SW 1271 (cell line): Measurements from ENCODE around the gene APOL1.

Experiments
- DNase-seq, 2 experiments: peaks; one replicate each; lab custom pipeline; 2025; lab: John Stamatoyannopoulos, UW

The APOL1 gene

DNA sequence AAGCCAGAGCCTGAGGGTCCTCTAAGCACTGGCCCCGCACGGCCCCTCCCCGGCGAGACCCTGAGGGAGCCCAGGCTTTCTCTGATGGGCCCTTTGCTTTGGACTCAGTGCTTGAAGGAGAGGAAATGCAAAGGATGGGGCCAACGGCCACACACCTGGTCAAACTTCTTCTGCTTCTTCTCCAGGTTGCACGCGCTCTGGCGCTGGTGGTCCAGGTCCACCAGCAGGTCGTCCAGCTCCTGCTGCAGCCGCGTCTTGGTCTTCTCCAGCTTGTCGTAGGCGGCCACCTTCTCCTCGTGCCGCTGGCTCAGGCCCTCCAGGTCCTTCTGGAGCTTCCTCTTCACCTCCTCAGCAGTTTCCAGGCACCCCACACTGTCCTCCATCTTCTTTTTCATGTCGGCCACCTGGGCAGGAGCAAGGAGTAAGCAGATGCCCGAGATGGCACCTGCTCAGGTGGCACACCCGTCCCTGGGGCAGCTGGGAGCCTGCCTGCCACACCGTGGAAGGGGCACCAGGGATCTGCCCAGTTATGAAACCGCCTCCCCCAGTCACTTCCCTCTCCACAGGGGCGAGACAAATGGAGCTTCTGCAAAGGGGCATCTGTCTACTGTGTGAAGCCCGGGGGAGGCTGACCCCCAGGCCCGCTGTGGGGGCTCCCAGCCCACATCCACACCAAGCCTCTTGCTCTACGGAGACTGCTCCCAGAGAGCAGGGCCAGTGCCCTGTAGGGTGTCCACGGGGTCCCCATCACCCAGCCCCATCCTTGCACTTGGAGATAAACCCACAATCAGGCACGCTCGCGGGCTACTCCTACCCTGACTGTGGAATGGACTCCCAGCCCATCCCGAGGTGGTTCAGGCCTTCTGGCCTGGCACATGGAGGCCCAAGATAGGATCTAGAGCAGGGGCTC, 39.2 kb downstream of the APOL1 start:
- no peak for DNase-seq

DNA sequence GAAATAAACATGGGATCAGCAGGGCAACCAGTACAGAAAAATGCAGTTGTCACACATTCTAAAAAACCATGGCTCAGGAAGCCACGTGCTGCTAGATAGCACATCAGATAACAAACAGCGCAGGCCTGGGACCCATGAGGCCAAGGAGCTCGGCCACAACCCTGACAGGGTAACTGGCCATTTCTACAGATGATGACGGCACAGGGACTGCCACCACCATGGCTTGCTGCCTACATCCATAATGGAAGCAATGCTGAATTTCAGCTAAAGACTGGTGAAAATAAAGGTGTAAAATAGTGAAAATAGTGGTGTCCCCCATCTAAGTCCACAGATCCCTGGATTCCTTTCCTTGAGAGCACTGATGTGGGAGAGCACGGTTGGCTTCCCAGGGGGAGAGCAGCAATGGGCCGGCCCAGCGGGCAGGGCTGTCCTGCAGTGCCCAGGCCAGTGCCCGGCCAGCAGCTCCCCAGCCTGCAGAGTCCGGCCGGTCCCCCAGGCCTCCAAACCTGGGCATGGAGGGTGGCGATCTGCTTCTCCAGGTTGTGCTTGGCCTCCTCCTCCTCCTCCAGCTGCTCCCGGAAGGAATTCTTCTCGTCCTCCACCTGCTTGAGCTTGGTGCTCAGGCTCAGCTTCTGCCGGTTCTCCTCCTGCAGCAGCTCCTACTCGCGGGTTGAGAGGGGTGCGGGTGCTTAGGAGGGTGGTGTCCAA, 40.0 kb downstream of the APOL1 start:
- no peak for DNase-seq

DNA sequence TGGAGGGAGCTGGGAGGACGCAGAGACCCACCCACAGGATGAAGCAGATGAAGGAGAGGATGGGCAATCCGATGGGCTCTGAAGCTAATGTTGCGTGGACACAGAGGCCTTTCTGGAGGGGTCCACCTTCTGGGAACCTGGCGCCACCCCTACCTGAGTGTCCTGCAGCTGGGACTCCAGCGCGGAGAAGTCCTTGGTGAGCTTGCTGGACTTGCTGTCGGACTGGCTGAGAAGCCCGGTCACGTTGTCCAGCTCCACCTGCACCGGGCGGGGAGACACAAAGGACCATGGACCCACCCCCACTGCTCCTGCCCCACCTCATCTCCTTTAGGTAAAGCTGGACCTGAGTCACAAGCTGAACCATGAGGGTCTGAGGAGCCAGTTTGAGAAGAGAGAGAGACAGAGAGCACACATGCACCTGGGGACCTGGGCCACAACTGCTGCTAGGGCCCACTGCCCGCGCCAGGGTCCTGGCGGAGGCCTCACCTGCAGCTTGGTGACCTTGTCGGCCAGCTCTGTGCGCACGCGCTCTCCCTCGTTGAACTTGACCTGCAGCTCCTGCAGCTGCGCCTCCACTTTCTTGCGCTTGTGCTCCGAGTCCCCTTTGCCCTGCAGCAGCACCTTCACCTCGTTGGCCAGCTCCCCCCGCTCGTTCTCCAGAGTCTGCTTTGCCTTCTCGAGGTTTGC, 40.8 kb downstream of the APOL1 start:
- DNase-seq = no peak

DNA sequence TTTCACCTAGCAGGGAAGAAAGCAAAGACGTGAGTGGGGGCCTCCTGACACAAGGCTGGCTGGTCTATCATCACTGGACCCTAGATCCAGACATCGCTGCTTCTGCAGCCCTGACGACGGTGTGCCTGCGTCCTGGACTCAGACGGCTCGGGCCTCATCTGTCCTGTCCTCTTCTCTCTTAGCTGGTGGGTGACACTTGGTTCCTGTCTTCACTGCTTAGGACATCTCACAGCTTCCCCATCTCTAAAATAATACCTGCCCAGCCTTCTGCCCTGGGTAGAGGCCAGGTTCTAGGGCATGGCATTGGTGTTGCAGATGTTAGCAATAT, 41.3 kb downstream of the APOL1 start:
- no peak for DNase-seq

DNA sequence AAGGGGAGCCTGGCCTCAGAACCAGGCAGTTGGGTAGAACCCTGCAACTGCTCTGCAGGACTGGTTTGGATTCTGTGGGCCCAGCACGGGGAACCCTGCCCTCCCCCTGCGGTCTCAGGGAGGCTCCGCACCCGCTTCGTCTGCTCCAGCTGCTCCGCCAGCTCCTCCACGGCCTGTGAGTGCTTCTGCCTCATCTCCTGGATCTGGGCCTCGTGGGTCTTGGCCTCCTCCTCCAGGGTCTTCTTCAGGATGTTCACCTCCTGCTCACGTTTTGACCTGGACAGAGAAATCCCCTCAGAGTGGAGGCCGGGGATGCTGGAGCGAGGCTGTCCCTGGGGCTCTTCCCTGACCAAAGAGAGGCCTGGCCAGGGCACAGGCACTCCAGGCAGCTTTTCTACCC, 41.9 kb downstream of the APOL1 start:
- DNase-seq = no peak

DNA sequence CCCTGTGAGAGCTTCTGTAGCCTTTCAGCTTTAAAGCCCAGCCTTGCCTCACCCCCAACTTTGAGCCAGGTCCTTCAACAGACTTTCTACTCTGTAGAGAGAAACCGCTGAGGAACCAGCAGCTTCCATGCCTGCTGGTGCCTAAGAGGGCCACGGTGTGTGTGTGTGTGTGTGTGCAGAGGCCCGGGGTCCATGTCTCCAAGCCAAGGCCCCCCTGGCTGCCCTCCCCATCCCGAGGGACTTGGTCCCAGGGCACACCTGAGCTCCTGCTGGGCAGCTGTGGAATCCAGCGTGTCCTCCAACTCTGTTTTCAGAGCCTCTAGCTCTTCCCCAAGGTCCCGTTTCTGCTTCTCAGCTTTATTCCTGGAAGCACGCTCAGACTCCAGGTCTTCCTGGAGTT, 42.3 kb downstream of the APOL1 start:
- no peak for DNase-seq

DNA sequence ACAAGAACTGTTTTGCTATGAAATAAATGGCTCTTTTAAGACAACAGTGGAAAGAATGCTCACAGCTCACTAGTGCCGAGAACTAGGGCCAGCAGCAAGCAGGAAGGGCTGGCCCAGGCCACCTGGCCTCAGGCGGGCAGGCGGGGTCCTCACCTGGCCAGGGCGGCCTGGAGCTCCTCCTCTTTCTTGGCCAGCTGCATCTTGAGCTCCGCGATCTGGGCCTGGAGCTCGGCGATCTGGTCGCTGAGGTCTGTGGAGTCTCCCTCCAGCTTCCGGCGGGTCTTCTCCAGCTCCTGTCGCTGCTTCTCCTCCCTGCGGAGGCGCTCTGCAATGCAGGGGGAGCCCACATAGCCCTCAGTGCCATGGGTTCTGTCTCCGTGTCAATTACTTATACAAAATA, 43.8 kb downstream of the APOL1 start:
- no peak for DNase-seq

DNA sequence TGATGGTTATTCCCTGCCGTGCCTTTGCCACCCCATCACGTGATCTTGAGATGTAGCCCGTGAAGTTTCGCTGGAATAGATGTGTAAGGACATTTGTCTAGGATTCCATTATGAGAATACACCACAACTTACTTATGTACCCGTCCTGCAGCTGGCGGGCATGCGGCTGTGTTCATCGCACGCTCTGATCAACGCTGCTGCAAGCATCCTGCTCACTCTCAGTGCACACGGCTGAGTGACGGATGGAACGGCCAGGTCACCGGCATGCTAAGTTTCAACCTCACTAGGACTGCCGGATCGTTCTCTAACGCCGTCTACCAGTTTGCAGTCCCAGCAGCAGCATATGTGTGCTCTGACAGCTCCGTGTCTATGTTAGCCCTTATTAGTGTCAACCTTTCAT, 44.6 kb downstream of the APOL1 start:
- DNase-seq = no peak

DNA sequence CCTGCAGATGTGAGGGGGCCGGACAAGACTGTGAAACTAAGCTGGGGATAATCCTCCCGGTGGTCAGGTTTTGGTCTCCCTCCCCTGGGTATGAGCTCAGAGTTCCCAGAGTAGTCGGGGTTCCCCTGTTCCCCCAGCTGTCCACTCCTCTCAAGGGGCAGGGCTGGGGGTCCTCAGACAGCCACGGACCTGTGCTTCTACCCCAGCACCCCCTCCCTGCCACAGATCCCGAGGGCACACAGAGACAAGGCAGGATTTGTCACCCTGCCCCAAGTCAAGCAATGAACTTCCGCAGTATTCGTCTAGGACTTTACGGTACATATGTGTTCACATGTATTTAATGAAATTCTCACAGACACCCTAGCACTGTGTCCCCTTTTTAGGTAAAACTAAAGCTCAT, 45.2 kb downstream of the APOL1 start:
- DNase-seq = no peak

DNA sequence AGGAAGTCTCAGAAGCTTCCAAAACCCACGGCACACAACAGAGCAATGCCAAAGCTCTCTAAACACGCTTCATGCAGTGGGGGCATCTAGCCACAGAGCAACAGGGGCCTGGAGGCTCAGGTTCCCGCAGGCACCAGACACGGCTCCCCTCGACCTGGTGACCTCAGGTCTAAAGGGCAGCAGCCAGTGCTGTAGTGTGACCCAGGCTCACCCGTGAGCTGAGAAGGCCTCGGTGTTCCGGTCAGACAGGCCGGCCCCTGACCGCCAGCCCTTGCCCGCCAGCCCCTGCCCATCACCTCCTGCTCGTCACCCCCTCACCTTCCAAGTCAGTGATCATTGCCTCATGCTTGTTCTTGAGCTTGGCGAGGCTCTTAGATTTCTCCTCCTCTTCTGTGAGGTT, 45.7 kb downstream of the APOL1 start:
- no peak for DNase-seq

DNA sequence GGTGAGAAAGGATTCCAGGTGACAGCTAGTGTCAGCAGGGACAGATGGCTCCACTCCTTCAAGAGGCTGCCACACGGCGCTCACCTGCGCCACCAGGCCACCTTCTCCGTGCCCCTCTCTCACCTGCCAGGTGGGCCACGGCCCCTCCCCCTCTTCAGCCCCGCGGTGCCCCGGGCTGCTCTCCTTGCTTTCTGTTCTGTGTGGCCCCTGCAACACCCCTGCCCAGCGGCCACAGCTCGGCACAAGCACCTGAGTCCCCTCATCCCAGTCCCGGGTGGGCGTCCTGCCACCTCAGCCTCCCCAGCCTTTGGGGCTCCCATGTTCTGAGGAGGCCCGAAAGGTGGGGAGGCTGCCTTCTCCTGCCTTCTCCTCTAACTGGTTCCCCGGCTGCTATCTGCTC, 46.4 kb downstream of the APOL1 start:
- no peak for DNase-seq

DNA sequence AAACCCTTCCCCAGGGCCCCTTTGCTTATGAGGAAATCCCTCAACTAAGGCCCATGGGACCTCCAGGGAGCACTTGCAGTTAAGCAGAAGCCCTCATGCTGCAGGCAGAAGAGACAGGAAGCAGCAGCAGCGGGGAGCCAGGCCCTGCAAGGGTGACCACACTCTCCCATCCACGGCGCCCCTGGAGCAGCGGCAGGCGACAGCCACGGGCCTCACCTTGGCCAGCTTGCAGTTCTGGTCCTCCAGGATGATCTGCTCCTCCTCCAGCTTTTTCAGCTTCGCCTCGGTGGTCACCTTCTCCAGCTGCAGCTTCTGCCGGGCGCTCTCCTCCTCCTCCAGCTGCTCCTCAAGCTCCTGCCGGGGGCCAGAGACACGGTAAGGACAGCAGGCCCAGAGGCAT, 47.0 kb downstream of the APOL1 start:
- DNase-seq = no peak

DNA sequence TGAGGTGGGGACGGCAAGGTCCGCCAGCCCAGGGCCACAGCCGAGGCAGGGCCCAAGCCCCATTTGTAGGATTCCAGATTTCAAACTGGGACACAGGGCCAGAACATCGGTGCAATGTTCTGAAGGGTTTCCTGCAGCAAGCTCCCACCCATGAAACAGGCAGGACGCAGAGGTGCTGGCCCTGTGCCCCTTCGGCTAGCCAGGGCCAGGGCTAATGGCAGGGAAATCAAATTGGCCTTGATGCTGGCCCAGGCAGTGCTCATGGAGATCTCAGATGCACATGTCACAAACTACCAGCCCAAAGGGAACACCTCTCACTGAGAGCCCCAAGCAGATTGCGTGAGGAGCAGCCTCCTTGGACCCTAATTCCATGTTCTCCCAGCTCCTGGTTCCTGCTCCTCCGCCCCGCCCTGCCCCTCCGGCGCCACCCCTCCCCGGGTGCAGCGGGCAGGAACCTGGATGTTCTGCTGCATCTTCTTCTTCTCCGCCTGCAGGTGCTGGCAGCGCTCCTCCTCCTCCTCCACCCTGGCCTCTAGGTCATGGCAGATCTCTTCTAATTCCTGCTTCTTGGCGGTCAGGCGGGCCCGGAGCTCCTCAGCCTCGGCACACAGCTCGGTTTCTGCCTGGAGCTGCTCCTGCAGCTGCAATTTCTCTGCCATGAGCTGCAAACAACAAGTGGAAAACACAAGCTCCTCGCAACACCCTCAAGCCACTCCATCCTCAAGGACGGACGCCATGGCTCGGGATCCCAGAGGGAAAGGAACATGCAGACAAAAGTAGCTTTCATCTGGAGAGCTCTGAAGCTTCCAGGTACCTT, 47.7 kb downstream of the APOL1 start:
- no peak for DNase-seq

DNA sequence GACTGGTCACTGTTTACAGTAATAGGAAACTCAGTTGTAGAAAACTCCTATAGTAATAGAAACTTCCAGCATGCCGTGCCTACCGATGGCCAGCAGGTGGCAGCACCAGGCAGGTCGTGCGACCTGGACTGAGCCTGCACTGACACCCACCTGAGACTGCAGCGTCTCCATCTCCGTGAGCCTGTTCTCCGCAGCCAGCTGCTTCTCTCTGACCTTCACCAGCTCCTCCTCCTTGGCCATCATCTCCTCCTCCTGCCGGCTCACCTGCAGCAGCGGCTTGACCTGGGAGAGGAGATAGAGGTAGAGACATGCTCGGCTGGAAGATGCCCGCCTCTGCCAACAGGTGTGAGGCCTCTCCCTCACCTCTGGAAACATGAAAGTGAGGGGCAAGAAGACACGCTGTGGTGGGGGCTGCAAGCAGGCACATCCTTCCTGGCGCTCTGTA, 48.5 kb downstream of the APOL1 start:
- DNase-seq = peak in 1 of 2 experiments; percentile 26

DNA sequence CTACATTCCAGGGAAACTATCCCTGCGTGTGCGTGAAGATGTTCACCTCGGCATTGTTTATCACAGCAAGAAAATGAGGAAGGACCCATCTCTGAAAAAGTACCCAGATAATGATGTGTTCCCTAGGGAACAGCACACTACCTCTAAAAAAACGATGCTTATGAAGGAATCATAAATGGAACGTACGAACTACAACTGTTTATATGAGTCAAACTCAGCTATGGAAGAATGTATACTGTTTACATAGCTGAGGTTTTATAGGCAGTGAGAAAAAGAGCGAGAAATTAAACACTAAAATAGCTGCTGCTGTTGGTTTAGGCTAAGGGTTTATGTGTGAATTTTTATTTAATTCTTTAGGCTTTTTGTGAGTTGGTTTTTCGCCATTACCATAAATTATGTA, 48.9 kb downstream of the APOL1 start:
- DNase-seq = peak in 1 of 2 experiments; percentile 15

DNA sequence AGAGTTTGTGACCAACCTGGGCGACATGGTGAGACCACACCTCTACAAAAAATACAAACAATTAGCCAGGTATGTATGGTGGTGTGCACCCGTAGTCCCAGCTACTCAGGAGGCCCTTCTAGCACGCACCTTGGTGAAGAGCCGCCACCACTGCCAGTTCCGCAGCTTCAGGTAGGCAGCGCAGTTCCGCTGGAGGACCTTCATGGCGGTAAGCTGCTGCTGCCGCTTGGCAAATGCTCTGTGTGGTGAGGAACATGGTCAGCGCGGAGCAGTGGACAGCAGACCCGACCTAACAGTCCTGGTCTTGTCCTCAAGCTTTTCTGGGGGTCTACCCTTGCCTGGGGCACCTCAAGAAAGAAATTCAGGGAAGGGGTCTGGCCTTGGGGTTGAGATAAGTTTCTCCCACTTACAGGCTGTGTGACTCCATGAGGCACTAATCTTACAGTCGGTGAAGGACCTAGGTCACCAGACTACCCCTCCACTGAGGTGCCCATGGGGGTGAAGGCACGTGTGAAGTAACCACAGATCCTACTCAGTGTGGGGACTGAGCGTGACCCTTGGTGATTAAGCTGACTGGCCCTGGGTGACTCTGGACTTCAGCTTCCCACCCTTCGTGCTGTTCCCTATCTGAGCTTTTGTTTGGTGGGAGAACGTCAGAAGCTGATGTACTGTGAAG, 49.6 kb downstream of the APOL1 start:
- no peak for DNase-seq

DNA sequence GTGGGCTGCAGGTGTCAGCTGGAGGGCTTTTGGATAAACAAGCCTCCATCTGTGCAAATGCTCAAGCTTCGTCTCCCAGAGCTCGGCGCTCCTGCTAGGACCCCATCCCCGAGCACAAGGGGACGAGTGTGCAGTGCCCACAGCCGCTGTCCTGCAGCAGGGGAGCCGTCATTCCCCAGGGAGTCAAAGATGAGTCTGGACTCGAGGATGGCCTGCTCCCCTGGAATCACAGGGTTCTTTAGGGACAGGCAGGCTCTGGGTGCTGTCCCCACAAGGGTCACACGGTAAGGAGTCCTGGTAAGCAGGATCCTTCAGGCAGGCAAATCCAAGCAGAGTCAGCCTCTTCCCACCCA, 50.2 kb downstream of the APOL1 start:
- no peak for DNase-seq

DNA sequence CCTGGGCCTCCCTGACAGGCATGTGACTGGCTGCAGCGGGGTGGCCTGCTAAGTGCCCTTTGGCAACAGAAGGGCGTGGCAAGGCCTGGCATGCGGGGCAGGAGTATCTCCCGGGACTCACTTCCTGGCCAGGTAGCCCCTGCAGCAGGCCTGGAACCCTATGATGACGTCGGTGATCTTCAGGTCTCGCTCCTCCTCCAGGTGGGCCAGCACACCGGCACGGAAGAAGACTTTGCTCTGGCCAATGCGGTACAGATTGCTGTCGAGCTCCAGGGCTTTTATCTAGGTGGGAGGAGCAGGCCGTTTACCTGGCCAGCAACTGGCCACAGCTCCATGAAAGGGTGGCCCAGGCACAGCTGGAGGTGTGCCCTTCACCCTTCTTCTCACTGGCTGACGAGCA, 50.9 kb downstream of the APOL1 start:
- no peak for DNase-seq

DNA sequence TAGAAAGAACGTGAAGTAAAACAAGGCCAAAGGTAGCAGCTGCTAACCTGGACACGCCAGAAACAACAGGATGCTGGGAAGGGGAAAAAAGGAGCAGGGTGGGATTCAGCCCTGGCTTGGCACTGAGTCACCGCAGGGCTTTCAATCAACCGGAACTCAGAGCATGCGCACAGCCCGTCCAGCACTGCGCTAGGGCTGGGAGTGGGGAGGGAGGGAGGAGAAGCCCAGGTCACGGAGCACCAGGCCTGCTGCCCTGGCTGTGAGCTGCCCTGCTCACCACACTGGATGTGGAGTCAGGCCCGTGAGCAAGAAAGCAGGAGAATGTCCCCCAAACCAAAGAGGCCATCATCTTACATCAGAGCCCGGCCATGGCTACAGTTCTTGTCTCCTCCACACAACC, 51.5 kb downstream of the APOL1 start:
- DNase-seq = no peak

DNA sequence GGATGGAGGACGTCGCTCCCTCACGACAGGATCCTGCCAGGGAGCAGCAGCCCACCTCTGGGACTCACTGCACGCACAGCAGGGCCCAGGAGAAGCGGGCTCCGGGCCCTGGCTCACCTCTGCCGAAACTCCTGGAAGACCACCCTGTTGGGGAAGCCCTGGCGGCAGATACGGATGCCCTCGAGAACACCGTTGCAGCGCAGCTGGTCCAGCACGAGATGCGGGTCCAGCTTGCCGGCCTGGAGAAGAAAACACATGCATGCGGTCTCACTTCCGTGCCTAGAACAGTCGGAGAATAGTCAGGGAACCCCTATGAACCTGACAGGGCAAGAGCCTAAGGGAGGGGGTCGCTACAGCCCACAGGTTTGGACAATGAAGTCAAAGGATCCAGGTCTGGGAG, 52.9 kb downstream of the APOL1 start:
- DNase-seq = no peak

DNA sequence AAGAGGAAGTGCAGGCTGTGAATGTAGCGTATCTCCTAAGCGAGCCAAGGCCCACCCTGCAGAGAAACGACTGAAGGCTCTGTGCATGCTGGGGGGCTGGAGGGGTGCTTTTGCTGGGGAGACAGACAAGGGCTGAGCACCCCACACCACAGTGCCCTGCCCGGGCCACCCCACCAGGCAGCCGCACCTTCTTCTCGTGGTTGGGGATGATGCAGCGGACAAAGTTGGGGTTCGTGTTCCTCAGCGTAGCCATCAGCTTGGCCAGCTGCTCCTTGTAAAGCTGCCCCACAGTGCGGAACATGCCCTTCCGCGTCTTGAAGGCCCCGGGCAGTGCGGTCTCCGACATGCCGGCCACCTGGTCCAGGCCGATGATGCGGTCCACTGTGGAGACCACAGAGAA, 53.3 kb downstream of the APOL1 start:
- no peak for DNase-seq

DNA sequence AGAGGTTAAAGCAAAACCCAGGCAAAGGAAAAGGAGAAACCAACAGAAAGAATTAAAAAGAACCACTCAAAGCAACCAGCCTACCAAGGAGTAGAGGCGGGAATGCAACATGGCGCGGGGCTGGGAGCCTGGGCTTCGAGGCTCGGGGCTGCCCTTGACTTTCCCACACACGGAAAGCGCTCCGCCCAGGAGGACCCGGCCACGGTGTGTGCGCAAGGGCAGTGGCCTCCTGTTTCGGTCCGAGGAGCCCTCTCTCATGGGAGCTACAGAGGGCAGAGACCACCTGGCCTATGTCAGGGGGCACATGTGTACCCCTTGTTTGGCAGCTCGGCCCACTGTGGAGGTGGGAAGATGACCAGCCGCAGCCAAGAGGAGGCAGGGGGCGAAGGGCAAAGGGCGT, 55.9 kb downstream of the APOL1 start:
- no peak for DNase-seq
